Pancreas (tissue), 10 donors: ENCODE results near the gene MAD1L1. TPM values are rescaled to one million over a fixed set of nuclear protein-coding genes. Genes with fewer than 3 reads are reported as not detected.
"Not testable (repeated sequence)": the region's sequence is repeated elsewhere in the genome, so short reads cannot be mapped to it uniquely, and the experiment has no call there.

Experiments
- ATAC-seq, 4 donors: fragments of 200-7000 bp; cut with Tn5 transposase; one replicate each; pipeline versions ENCODE4 v1.8.0 to v1.9.1; 2020; ENCODE audit warnings: mild to moderate bottlenecking in 4 of 4, moderate library complexity in 4 of 4
- DNase-seq, 6 donors: peaks; one replicate each; pipeline ENCODE4 v3.0.0-alpha.2; 2020
- FAIRE-seq: peaks from 2 replicates; lab custom pipeline; 2012; peaks lifted over from hg19 to GRCh38; lab: Jason Lieb, UNC
- H3K27ac ChIP-seq, 4 donors: fragments of 200-600 bp; sonication (generic); 1 replicate in 3 of 4; 2 replicates in 1 of 4; pipeline versions ENCODE4 v1.5.0 to v1.8.0; 2020
- H3K27me3 ChIP-seq, 4 donors: fragments of 200-600 bp; one replicate each; pipeline ENCODE4 v1.8.0; 2021
- H3K36me3 ChIP-seq, 3 donors: fragments of 200-600 bp; sonication (generic) in 1 of 3; one replicate each; pipeline versions ENCODE4 v1.5.0 to v1.8.0; 2020 to 2021
- H3K4me1 ChIP-seq, 3 donors: fragments of 200-600 bp; one replicate each; pipeline ENCODE4 v1.8.0; 2021
- H3K4me3 ChIP-seq, 4 donors: fragments of 200-600 bp; sonication (generic) in 2 of 4; one replicate each; pipeline versions ENCODE4 v1.5.0 to v1.8.0; 2020 to 2021
- H3K9me3 ChIP-seq, 4 donors: fragments of 200-600 bp; one replicate each; pipeline ENCODE4 v1.8.0; 2021
- CTCF ChIP-seq, 4 donors: fragments of 200-600 bp; sonication (generic) in 3 of 4; IDR thresholded peaks; one replicate each; pipeline versions ENCODE4 v1.5.0 to v1.8.0; 2021; ENCODE audit warnings: antibody characterized with exemption in 4 of 4
- WGBS, 2 donors: extraction: QIAGEN DNeasy Blood & Tissue Kit; methylation state at CpG; one replicate each; pipeline ENCODE4 v1.1.7; 2013; 5-methylcytosine and 5-hydroxymethylcytosine counted together
- intact Hi-C, 3 donors: fragments of 100-400 bp; cut with DNase I; formaldehyde crosslinking; loops; one replicate each; pipeline versions ENCODE4 v1.11.1 to v1.14.2; 2022
- polyA plus RNA-seq, 2 donors: library from polyadenylated mRNA; stranded (reverse); fragments of 200-250 nt; gene quantifications; one replicate each; pipeline ENCODE4 v1.2.3, GENCODE V29; 2013
- total RNA-seq, 6 donors: library from RNA; stranded (reverse); fragmentation: NEBNext Ultra II Directional in 4 of 6; extraction: Animal tissue kit (Norgen Biotek cat#: 25700) in 4 of 6; gene quantifications; one replicate each; pipeline versions ENCODE4 v1.2.1 to v1.2.4, GENCODE V29; 2021 to 2023
- donor health status: healthy with polysubstance abuse.
- donor health status: DM: no; HTN: no; CAD: no; lungs with moderate emphysema.
- donor health status: DM: no; HTN: no; CAD: no.
- donor health status: control.
- donor health status: control.
- donor health status: Bipolar disorder and iron deficiency.
- donor health status: DM: yes; HTN: yes; CAD: no.
- donor health status: DM: no; HTN: no; CAD: no.
- donor health status: DM: no; HTN: no; CAD: no.
- donor health status: DM: yes; HTN: yes; CAD: no.

Gene MAD1L1
- total and polyA plus RNA-seq, 8 donors = 9.8 to 28.2 (median 11.9) TPM

DNA sequence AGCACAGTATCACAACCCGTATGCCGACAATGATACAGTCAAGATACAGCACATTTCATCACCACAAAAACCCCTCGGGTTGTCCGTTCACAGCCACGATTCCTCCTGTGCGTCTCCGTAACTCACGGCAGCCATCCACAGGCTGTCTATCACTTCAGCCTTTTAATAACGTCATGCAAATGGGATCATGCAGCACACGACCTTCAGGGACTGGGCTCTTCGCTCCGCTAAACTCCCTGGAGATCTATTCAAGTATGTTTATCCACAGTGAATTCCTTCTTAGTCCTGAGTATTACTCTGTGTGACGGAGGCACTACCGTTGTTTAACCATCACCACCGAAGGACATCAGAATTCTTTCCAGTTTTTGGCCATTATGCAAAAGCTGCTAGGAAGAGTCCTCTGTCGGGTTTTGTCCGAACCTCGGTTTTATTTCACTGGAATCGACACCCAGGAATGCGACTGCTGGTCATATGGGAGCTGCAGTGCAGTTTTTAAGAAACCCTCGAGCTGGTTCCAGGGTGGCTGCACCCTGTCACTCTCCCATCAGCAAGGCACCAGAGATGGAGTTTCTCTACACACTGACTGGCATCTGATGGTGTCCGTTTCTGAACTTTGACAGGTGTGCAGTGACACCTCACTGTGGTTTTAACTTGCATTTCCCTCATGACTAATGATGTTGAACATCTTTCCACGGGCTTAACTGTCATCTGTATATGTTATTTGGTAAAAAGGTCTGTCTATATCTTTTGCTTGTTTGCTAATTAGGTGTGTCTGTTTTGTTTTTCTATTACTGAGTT, 193.6 kb downstream of the MAD1L1 start:
- Histone ChIP-seq H3K27me3 (no peaks in the 10 kb centered on the region), H3K9me3 (no peaks in the 10 kb centered on the region), H3K4me3 (no peak overlapping the region), H3K36me3 (no peaks in the 10 kb centered on the region), H3K27ac (no peak overlapping the region), H3K4me1 (no peaks in the 10 kb centered on the region)
- ATAC-seq (no peak), FAIRE-seq (no peak), DNase-seq (peak in 2 of 6 donors; percentile 3 to 4)
- TF ChIP-seq CTCF (IDR thresholded peaks at IDR 0.05) = no peak
- intact Hi-C loops = no loop called here
- 86 to 93% methylated on average over 23 of the region's 23 CpGs for WGBS, 2 donors

- ATAC-seq = peak; percentile 69 to 91 (median 88)
- TF ChIP-seq CTCF (IDR thresholded peaks at IDR 0.05) = no peak
- H3K4me3 ChIP-seq = peak overlapping the region in 1 of 4 donors; percentile 36
- 26 to 34% methylated on average over 13 of the region's 13 CpGs for WGBS, 2 donors
- H3K27ac ChIP-seq = no peak overlapping the region
- no peaks in the 10 kb centered on the region for H3K9me3 ChIP-seq
- FAIRE-seq = no peak
- H3K36me3 ChIP-seq = no peaks in the 10 kb centered on the region
- intact Hi-C loops = no loop called here
- no peaks in the 10 kb centered on the region for H3K4me1 ChIP-seq
- H3K27me3 ChIP-seq = no peaks in the 10 kb centered on the region
- peak; percentile 23 to 51 (median 38) for DNase-seq
Measured at GRCh38 chr7:2037808-2038522, 194.8 kb downstream of the MAD1L1 start.

- Histone ChIP-seq H3K9me3 (no peaks in the 10 kb centered on the region), H3K36me3 (no peaks in the 10 kb centered on the region), H3K4me3 (peak overlapping the region in 1 of 4 donors; percentile 36), H3K4me1 (no peaks in the 10 kb centered on the region), H3K27ac (no peak overlapping the region), H3K27me3 (no peaks in the 10 kb centered on the region)
- DNase-seq = peak in 3 of 6 donors; percentile 11 to 32 (median 23)
- TF ChIP-seq CTCF (IDR thresholded peaks at IDR 0.05) = no peak
- 69 to 77% methylated on average over 17 of the region's 17 CpGs for WGBS, 2 donors
- intact Hi-C loops = no loop called here
- FAIRE-seq = no peak
- ATAC-seq = peak in 2 of 4 donors; percentile 17 to 46
Measured at GRCh38 chr7:2037301-2037807, 195.4 kb downstream of the MAD1L1 start.

GRCh38 chr7:2036786-2037185, 196.0 kb downstream of the MAD1L1 start:
- FAIRE-seq (no peak), ATAC-seq (no peak), DNase-seq (peak in 3 of 6 donors; percentile 12 to 41 (median 36))
- no peaks in the 10 kb centered on the region for H3K4me1 ChIP-seq
- no peaks in the 10 kb centered on the region for H3K27me3 ChIP-seq
- TF ChIP-seq CTCF (IDR thresholded peaks at IDR 0.05) = no peak
- intact Hi-C loops = no loop called here
- H3K36me3 ChIP-seq = no peaks in the 10 kb centered on the region
- no peak overlapping the region for H3K4me3 ChIP-seq
- WGBS, 2 donors = 91% methylated on average over 19 to 20 of the region's 20 CpGs
- H3K27ac ChIP-seq = no peak overlapping the region
- no peaks in the 10 kb centered on the region for H3K9me3 ChIP-seq

- 96 to 99% methylated on average over 10 to 12 of the region's 16 CpGs for WGBS, 2 donors
- H3K27ac ChIP-seq, H3K27me3 ChIP-seq, intact Hi-C loops, H3K36me3 ChIP-seq, H3K9me3 ChIP-seq, H3K4me1 ChIP-seq, FAIRE-seq, H3K4me3 ChIP-seq, ATAC-seq: not testable (repeated sequence)
- peak in 3 of 6 donors; percentile 1 to 37 (median 16) for DNase-seq
Measured at GRCh38 chr7:2036201-2036600, 196.5 kb downstream of the MAD1L1 start.
